ENCODE measurements around the gene UBA1. TPM values are rescaled to one million over a fixed set of nuclear protein-coding genes. Genes with fewer than 3 reads are reported as not detected.

The UBA1 gene
- total and polyA plus RNA-seq, 2 of the 13 experiments (the other 11 are each of a cell fraction or from before 2014, with no cell fraction given), result 93.3 to 129 TPM

DNA sequence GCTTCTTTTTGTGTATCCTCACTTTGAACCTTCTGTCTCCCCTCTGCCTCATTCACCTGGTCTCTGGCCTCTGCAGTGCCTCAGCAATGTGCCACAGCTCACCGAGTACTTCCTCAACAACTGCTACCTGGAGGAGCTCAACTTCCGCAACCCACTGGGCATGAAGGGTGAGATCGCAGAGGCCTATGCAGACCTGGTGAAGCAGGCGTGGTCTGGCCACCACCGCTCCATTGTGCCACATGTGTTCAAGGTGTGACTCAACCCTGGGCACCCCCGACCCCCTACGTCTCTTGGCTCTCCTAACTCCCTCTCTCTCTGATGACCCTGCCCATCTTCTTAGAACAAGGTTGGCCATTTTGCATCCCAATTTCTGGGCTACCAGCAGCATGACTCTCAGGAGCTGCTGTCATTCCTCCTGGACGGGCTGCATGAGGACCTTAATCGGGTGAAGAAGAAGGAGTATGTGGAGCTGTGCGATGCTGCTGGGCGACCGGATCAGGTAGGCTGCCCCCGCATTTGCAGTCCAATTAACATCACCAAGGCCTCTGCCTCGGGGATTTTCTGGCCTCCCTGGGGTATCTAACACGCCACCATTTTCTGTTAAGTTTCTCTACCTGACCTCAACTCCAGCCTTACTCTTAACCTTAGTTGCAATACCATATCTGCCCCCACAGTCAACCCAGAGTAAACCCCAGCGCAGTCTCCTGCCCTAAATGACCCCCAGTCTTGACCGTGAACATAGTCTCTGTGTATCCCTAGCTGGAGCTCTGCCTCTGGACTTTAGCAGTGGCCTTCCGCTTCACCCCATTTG lies 47.8 kb downstream of the UBA1 start:
- no peak overlapping the region for H3K4me2 ChIP-seq (ENCODE audit: low read depth, low read length)
- H3K79me2 ChIP-seq (ENCODE audit: insufficient read depth, low read length), result peaks cover 4% of the 10 kb centered on the region
- H3K9me3 ChIP-seq (ENCODE audit: low read length), result no peaks in the 10 kb centered on the region
- ATAC-seq, result no peak
- 95% methylated on average over 12 of the region's 18 CpGs for WGBS (ENCODE audit: low lambda C conversion rate)
- ChIA-PET CTCF (ENCODE audit: low intra/inter-chr PET ratio, low total read pairs) (no interaction called here), POLR2A (no interaction called here)
- H2AFZ ChIP-seq (ENCODE audit: low read length), result no peak overlapping the region
- DNase-seq (ENCODE audit: low spot score), result no peak
- no peak for TF ChIP-seq HDAC6 (IDR thresholded peaks at IDR 0.05; ENCODE audit: low read depth, low read length)
- no peak for TF ChIP-seq ZNF615 (CRISPR knock-in tag; IDR thresholded peaks at IDR 0.05; ENCODE audit: borderline replicate concordance)
- TF ChIP-seq GZF1 (CRISPR knock-in tag; IDR thresholded peaks at IDR 0.05), result no peak
- TF ChIP-seq SRSF1 (optimal IDR thresholded peaks at IDR 0.05; ENCODE audit: low read depth, low read length), result no peak
- no peak for TF ChIP-seq ZNF138 (CRISPR knock-in tag; IDR thresholded peaks at IDR 0.05; ENCODE audit: low read depth)
- TF ChIP-seq ZNF446 (CRISPR knock-in tag; IDR thresholded peaks at IDR 0.05), result no peak
- no peak for TF ChIP-seq SIX4 (CRISPR knock-in tag; IDR thresholded peaks at IDR 0.05)
- no peaks in the 10 kb centered on the region for H3K27me3 ChIP-seq (ENCODE audit: control insufficient read depth in 1 of 2, insufficient read depth in 2 of 2, low read length in 2 of 2)
- peaks cover 3 to 40% of the 10 kb centered on the region in 2 experiments; a peak in 4 of 5 replicates for H3K36me3 ChIP-seq (replicated peaks in 1 of 2; ENCODE audit: control insufficient read depth in 1 of 2, insufficient read depth in 2 of 2, low read length in 2 of 2)
- no peak overlapping the region for H3K27ac ChIP-seq (ENCODE audit: extremely low read length, insufficient read depth, low read length)
- BruUV-seq (replicated peaks), result no TSS peak
- H4K20me1 ChIP-seq (ENCODE audit: insufficient read depth, low read length), result no peaks in the 10 kb centered on the region
- intact Hi-C loops (cut with micrococcal nuclease; ENCODE audit: unreplicated experiment), result no loop called here
- H3K9ac ChIP-seq (ENCODE audit: insufficient read depth, low read depth, low read length), result no peak overlapping the region
- no peak for FAIRE-seq
- in situ Hi-C loops (cut with HindIII; ENCODE audit: extremely low pct_ligation_motif_present, low pct_unique_long_range_greater_than_20kb), result no loop called here
- H3K4me3 ChIP-seq (replicated peaks in 1 of 3; ENCODE audit: insufficient read depth in 1 of 3, low read depth in 2 of 3, low read length in 3 of 3), result no peak overlapping the region
- H3K4me1 ChIP-seq (ENCODE audit: insufficient read depth, low read length), result peaks cover 14% of the 10 kb centered on the region

DNA sequence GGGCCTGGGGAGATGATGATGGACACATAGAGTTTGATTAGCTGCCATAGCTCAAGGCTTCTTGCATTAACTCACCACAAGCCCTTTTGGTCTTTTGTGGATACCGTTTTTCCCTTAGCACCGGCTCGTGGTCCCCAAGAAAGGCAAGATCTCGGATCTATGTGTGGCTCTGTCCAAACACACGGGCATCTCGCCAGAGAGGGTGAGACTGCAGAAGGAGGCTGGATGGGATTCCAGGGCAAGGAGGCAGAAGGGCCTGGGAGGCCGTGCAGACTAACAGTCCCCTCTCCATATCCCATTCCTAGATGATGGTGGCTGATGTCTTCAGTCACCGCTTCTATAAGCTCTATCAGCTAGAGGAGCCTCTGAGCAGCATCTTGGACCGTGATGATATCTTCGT lies 48.7 kb downstream of the UBA1 start:
- Histone ChIP-seq H3K79me2 (ENCODE audit: insufficient read depth, low read length) (no peaks in the 10 kb centered on the region), H3K4me3 (replicated peaks in 1 of 3; ENCODE audit: insufficient read depth in 1 of 3, low read depth in 2 of 3, low read length in 3 of 3) (no peak overlapping the region), H3K4me2 (ENCODE audit: low read depth, low read length) (no peak overlapping the region), H3K9me3 (ENCODE audit: low read length) (no peaks in the 10 kb centered on the region), H3K27ac (ENCODE audit: extremely low read length, insufficient read depth, low read length) (no peak overlapping the region), H3K9ac (ENCODE audit: insufficient read depth, low read depth, low read length) (no peak overlapping the region), H3K36me3 (replicated peaks in 1 of 2; ENCODE audit: control insufficient read depth in 1 of 2, insufficient read depth in 2 of 2, low read length in 2 of 2) (peaks cover 3 to 40% of the 10 kb centered on the region in 2 experiments; a peak in 4 of 5 replicates), H4K20me1 (ENCODE audit: insufficient read depth, low read length) (no peaks in the 10 kb centered on the region), H2AFZ (ENCODE audit: low read length) (no peak overlapping the region), H3K27me3 (ENCODE audit: control insufficient read depth in 1 of 2, insufficient read depth in 2 of 2, low read length in 2 of 2) (no peaks in the 10 kb centered on the region), H3K4me1 (ENCODE audit: insufficient read depth, low read length) (peaks cover 4% of the 10 kb centered on the region; the same call in 1 of the 2 replicates)
- DNase-seq (ENCODE audit: low spot score) (no peak), ATAC-seq (no peak), FAIRE-seq (no peak)
- no TSS peak for BruUV-seq (replicated peaks)
- 99% methylated on average over 10 of the region's 10 CpGs for WGBS (ENCODE audit: low lambda C conversion rate)
- ChIA-PET POLR2A (no interaction called here), CTCF (ENCODE audit: low intra/inter-chr PET ratio, low total read pairs) (no interaction called here)
- intact Hi-C loops (cut with micrococcal nuclease; ENCODE audit: unreplicated experiment), result no loop called here
- in situ Hi-C loops (cut with HindIII; ENCODE audit: extremely low pct_ligation_motif_present, low pct_unique_long_range_greater_than_20kb), result no loop called here
- TF ChIP-seq MTF2 (CRISPR knock-in tag; IDR thresholded peaks at IDR 0.05; ENCODE audit: borderline replicate concordance) (no peak), ZBTB42 (CRISPR knock-in tag; IDR thresholded peaks at IDR 0.05) (no peak), TEAD3 (CRISPR knock-in tag; optimal IDR thresholded peaks at IDR 0.05; ENCODE audit: borderline replicate concordance) (no peak)
- TF ChIP-seq, protein P1, sequence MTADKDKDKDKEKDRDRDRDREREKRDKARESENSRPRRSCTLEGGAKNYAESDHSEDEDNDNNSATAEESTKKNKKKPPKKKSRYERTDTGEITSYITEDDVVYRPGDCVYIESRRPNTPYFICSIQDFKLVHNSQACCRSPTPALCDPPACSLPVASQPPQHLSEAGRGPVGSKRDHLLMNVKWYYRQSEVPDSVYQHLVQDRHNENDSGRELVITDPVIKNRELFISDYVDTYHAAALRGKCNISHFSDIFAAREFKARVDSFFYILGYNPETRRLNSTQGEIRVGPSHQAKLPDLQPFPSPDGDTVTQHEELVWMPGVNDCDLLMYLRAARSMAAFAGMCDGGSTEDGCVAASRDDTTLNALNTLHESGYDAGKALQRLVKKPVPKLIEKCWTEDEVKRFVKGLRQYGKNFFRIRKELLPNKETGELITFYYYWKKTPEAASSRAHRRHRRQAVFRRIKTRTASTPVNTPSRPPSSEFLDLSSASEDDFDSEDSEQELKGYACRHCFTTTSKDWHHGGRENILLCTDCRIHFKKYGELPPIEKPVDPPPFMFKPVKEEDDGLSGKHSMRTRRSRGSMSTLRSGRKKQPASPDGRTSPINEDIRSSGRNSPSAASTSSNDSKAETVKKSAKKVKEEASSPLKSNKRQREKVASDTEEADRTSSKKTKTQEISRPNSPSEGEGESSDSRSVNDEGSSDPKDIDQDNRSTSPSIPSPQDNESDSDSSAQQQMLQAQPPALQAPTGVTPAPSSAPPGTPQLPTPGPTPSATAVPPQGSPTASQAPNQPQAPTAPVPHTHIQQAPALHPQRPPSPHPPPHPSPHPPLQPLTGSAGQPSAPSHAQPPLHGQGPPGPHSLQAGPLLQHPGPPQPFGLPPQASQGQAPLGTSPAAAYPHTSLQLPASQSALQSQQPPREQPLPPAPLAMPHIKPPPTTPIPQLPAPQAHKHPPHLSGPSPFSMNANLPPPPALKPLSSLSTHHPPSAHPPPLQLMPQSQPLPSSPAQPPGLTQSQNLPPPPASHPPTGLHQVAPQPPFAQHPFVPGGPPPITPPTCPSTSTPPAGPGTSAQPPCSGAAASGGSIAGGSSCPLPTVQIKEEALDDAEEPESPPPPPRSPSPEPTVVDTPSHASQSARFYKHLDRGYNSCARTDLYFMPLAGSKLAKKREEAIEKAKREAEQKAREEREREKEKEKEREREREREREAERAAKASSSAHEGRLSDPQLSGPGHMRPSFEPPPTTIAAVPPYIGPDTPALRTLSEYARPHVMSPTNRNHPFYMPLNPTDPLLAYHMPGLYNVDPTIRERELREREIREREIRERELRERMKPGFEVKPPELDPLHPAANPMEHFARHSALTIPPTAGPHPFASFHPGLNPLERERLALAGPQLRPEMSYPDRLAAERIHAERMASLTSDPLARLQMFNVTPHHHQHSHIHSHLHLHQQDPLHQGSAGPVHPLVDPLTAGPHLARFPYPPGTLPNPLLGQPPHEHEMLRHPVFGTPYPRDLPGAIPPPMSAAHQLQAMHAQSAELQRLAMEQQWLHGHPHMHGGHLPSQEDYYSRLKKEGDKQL (CRISPR knock-in tag; IDR thresholded peaks at IDR 0.05; ENCODE audit: low read depth), result no peak
- TF ChIP-seq, protein P2, sequence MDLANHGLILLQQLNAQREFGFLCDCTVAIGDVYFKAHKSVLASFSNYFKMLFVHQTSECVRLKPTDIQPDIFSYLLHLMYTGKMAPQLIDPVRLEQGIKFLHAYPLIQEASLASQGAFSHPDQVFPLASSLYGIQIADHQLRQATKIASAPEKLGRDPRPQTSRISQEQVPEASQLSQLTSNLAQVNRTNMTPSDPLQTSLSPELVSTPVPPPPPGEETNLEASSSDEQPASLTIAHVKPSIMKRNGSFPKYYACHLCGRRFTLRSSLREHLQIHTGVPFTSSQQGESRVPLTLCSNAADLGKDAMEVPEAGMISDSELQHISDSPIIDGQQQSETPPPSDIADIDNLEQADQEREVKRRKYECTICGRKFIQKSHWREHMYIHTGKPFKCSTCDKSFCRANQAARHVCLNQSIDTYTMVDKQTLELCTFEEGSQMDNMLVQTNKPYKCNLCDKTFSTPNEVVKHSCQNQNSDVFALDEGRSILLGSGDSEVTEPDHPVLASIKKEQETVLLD (CRISPR knock-in tag; IDR thresholded peaks at IDR 0.05; ENCODE audit: low read depth), result no peak
